ENCODE data around the gene NDRG2. TPM values are rescaled to one million over a fixed set of nuclear protein-coding genes. Genes with fewer than 3 reads are reported as not detected.
A peak's percentile ranks its signal among the peaks of the same experiment; 100 is the strongest.

The NDRG2 gene
- total and polyA plus RNA-seq, 8 donors, result 61.3 to 418 (median 107) TPM

- WGBS, 5 donors, result 44 to 69% (median 58%) methylated on average over 6 of the region's 6 CpGs
- Histone ChIP-seq H3K4me3 (no peak overlapping the region), H3K27ac (no peak overlapping the region), H3K36me3 (peaks cover 35 to 54% (median 51%) of the 10 kb centered on the region in 4 donors), H3K27me3 (no peaks in the 10 kb centered on the region), H3K4me1 (peaks cover 0 to 7% (median under 1%) of the 10 kb centered on the region in 4 donors), H3K9me3 (no peaks in the 10 kb centered on the region)
- no peak for DNase-seq
- TF ChIP-seq POLR2AphosphoS5 (IDR thresholded peaks at IDR 0.05) (no peak), EP300 (IDR thresholded peaks at IDR 0.05) (no peak), CTCF (IDR thresholded peaks at IDR 0.05) (no peak)
- intact Hi-C loops (cut with DNase I; ENCODE audit: low total_unique reads), result no loop called here
Observed at GRCh38 chr14:20997564-20997963, 27.3 kb downstream of the NDRG2 start.

DNA sequence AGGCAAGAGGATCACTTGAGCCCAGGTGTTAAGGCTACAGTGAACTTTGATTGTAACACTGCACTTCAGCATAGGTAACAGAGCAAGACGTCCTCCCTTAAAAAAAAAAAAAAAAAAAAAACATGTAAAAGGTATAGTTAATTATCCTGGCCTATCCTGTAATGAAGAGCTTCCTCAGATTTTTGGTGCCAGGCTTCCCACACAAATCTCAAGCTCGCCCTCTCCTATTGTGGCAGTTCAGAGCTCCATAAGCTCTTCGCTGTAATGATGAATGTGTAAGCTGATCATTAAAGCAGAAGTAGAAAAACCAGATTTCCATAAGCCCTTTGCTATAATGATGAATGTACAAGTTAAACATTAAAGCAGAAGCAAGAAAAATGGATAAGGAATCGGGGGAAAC, 27.7 kb downstream of the NDRG2 start:
- Histone ChIP-seq H3K9me3 (no peaks in the 10 kb centered on the region), H3K27ac (no peak overlapping the region), H3K4me1 (peaks cover 0 to 11% (median 3%) of the 10 kb centered on the region in 4 donors), H3K36me3 (peaks cover 40 to 58% (median 55%) of the 10 kb centered on the region in 4 donors), H3K27me3 (no peaks in the 10 kb centered on the region), H3K4me3 (no peak overlapping the region)
- DNase-seq, result peak in 1 of 2 donors; percentile 57
- 40 to 70% (median 46%) methylated on average over 4 of the region's 4 CpGs for WGBS, 5 donors
- no peak for TF ChIP-seq POLR2A (IDR thresholded peaks at IDR 0.05)
- TF ChIP-seq CTCF (IDR thresholded peaks at IDR 0.05), result no peak
- no peak for TF ChIP-seq POLR2AphosphoS5 (IDR thresholded peaks at IDR 0.05)
- no peak for TF ChIP-seq EP300 (IDR thresholded peaks at IDR 0.05)
- intact Hi-C loops (cut with DNase I; ENCODE audit: low total_unique reads), result no loop called here

- Histone ChIP-seq H3K36me3 (peaks cover 43 to 63% (median 61%) of the 10 kb centered on the region in 4 donors), H3K4me3 (no peak overlapping the region), H3K9me3 (no peaks in the 10 kb centered on the region), H3K4me1 (peaks cover 4 to 17% (median 9%) of the 10 kb centered on the region in 4 donors), H3K27me3 (no peaks in the 10 kb centered on the region), H3K27ac (no peak overlapping the region)
- WGBS, 5 donors, result 81 to 88% (median 82%) methylated on average over 14 of the region's 14 CpGs
- no peak for TF ChIP-seq CTCF (IDR thresholded peaks at IDR 0.05)
- TF ChIP-seq EP300 (IDR thresholded peaks at IDR 0.05), result no peak
- no peak for TF ChIP-seq POLR2AphosphoS5 (IDR thresholded peaks at IDR 0.05)
- no peak for DNase-seq
- intact Hi-C loops (cut with DNase I; ENCODE audit: low total_unique reads), result no loop called here
Observed at GRCh38 chr14:20996521-20996920, 28.3 kb downstream of the NDRG2 start.

GRCh38 chr14:20989787-20990600, 34.9 kb downstream of the NDRG2 start, which contains the start of gene METTL17:
TSS of gene METTL17 (plus strand) at chr14:20989980. CDS start at chr14:20990003, 23 bp downstream.
- H3K27ac ChIP-seq, result peak within 1 kb of the TSS; percentile 66 to 85 (median 81)
- H3K4me1 ChIP-seq, result peaks cover 16 to 40% (median 31%) of the 10 kb centered on the region in 4 donors
- no peaks in the 10 kb centered on the region for H3K9me3 ChIP-seq
- H3K4me3 ChIP-seq, result peak within 1 kb of the TSS; percentile 78 to 98 (median 83)
- peak; percentile 89 to 98 for DNase-seq
- peaks cover 23 to 35% (median 34%) of the 10 kb centered on the region in 4 donors for H3K36me3 ChIP-seq
- intact Hi-C loops (cut with DNase I; ENCODE audit: low total_unique reads), result no loop called here
- peak in 2 of 3 donors; percentile 62 to 79 for TF ChIP-seq POLR2AphosphoS5 (IDR thresholded peaks at IDR 0.05)
- TF ChIP-seq CTCF (IDR thresholded peaks at IDR 0.05), result no peak
- H3K27me3 ChIP-seq, result no peaks in the 10 kb centered on the region
- WGBS, 5 donors, result 0 to 1% (median 0%) methylated on average over 31 to 42 of the region's 42 CpGs
